ENCODE measurements around the gene CDH4.

DNA sequence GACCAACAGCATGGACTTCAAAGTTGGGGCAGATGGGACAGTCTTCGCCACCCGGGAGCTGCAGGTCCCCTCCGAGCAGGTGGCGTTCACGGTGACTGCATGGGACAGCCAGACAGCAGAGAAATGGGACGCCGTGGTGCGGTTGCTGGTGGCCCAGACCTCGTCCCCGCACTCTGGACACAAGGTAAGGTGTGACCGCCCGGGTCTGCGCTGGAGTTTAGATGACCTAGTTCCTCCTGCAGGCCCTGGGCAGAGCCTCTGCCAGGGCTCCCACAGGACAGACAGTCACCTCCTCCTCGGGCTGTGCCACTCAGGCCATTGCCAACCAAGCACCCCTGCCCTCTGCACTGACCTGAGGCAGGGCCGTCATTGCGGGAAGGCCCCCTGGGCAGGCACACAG is 491.5 kb downstream of the CDH4 start:
- no peak for TF ChIP-seq CTCF (IDR thresholded peaks at IDR 0.05)
- TF ChIP-seq POLR2A (IDR thresholded peaks at IDR 0.05), result no peak
